ENCODE measurements around the gene TMEM178B. TPM values are rescaled to one million over a fixed set of nuclear protein-coding genes. Genes with fewer than 3 reads are reported as not detected.
A peak's percentile ranks its signal among the peaks of the same experiment; 100 is the strongest.

Gene TMEM178B
- total and polyA plus RNA-seq, 2 of the 4 experiments (the other 2 are of a cell fraction), result under 0.01 to 0.05 TPM

- Histone ChIP-seq H3K23ac (ENCODE audit: low read depth, low read length) (no peak overlapping the region), H2BK5ac (ENCODE audit: low read depth, low read length, poor library complexity, severe bottlenecking) (no peak overlapping the region), H3K36me3 (ENCODE audit: control insufficient read depth, insufficient read depth, low read length) (no peaks in the 10 kb centered on the region), H3K27ac (ENCODE audit: insufficient read depth, low read length) (no peak overlapping the region), H3K79me1 (ENCODE audit: low read depth in 1 of 2, low read length in 2 of 2) (no peaks in the 10 kb centered on the region; a peak in 1 of 4 replicates), H2BK20ac (ENCODE audit: low read depth, low read length) (no peak overlapping the region), H3K9me1 (ENCODE audit: insufficient read depth, low read length) (no peaks in the 10 kb centered on the region), H3K4me3 (ENCODE audit: insufficient read depth, low read depth, low read length) (no peak overlapping the region), H3K9ac (ENCODE audit: low read depth, low read length) (no peak overlapping the region), H3K4me2 (ENCODE audit: low read depth, low read length) (no peak overlapping the region), H4K8ac (ENCODE audit: low read depth in 2 of 2, low read length in 2 of 2) (no peak overlapping the region), H4K20me1 (ENCODE audit: insufficient read depth, low read length) (no peaks in the 10 kb centered on the region), H2AK5ac (ENCODE audit: low read depth, low read length) (no peak overlapping the region), H2BK15ac (ENCODE audit: low read depth, low read length) (no peak overlapping the region), H3K27me3 (ENCODE audit: control insufficient read depth, insufficient read depth, low read length) (no peaks in the 10 kb centered on the region), H4K91ac (ENCODE audit: insufficient read depth, low read depth, low read length) (no peak overlapping the region), H3K56ac (ENCODE audit: extremely low read depth, insufficient read depth, low read length) (no peak overlapping the region), H3K9me3 (ENCODE audit: control insufficient read depth, insufficient read depth, low read length) (peaks cover 4% of the 10 kb centered on the region), H3K4ac (ENCODE audit: low read depth, low read length) (no peak overlapping the region), H2AFZ (replicated peaks; ENCODE audit: low read length, poor library complexity) (no peak overlapping the region), H3K18ac (ENCODE audit: low read depth, low read length) (no peak overlapping the region), H2BK120ac (ENCODE audit: low read depth, low read length) (no peak overlapping the region), H2AK9ac (replicated peaks; ENCODE audit: low read depth, low read length, poor library complexity) (no peak overlapping the region), H3K14ac (replicated peaks; ENCODE audit: low read depth, low read length) (no peak overlapping the region), H4K5ac (ENCODE audit: low read depth, low read length) (no peak overlapping the region), H3K4me1 (ENCODE audit: control insufficient read depth, insufficient read depth, low read length) (no peaks in the 10 kb centered on the region)
- CTCF ChIA-PET, result no interaction called here
- dilution Hi-C loops (cut with HindIII; ENCODE audit: low sequenced_read_pairs, unreplicated experiment), result no loop called here
- POLR2A ChIA-PET (ENCODE audit: unreplicated experiment), result no interaction called here
- no TSS peak for BruUV-seq (replicated peaks)
- peak; percentile 8 for DNase-seq
- no peak for TF ChIP-seq MXI1 (IDR thresholded peaks at IDR 0.05; ENCODE audit: borderline replicate concordance, low read depth, low read length)
- no peak for TF ChIP-seq BHLHE40 (IDR thresholded peaks at IDR 0.05; ENCODE audit: low read depth, low read length)
- TF ChIP-seq ELK1 (IDR thresholded peaks at IDR 0.05; ENCODE audit: borderline replicate concordance, low read depth, low read length), result no peak
- TF ChIP-seq RCOR1 (IDR thresholded peaks at IDR 0.05; ENCODE audit: insufficient replicate concordance, low read length), result no peak
- no peak for TF ChIP-seq USF2 (IDR thresholded peaks at IDR 0.05; ENCODE audit: low read depth, low read length)
- no peak for TF ChIP-seq RFX5 (IDR thresholded peaks at IDR 0.05; ENCODE audit: low read depth, low read length)
- TF ChIP-seq MAZ (IDR thresholded peaks at IDR 0.05; ENCODE audit: borderline replicate concordance, low read depth, low read length), result no peak
- TF ChIP-seq CTCF (conservative IDR thresholded peaks at IDR 0.05; ENCODE audit: low read depth, low read length), result no peak
- no peak for TF ChIP-seq SMC3 (IDR thresholded peaks at IDR 0.05; ENCODE audit: low read depth, low read length)
- no peak for TF ChIP-seq POLR2A (IDR thresholded peaks at IDR 0.05; ENCODE audit: low read depth, low read length)
- no peak for TF ChIP-seq RAD21 (IDR thresholded peaks at IDR 0.05; ENCODE audit: low read length)
- no peak for TF ChIP-seq CHD1 (IDR thresholded peaks at IDR 0.05; ENCODE audit: low read depth, low read length)
- TF ChIP-seq CEBPB (IDR thresholded peaks at IDR 0.05; ENCODE audit: low read depth, low read length), result no peak
- no peak for TF ChIP-seq MAFK (IDR thresholded peaks at IDR 0.05; ENCODE audit: low read depth, low read length)
- in situ Hi-C loops (cut with MboI; ENCODE audit: low sequenced_read_pairs), result no loop called here
- WGBS, 2 experiments (ENCODE audit: extremely low coverage in 2 of 2, insufficient read length in 1 of 2), result 0 to 100% methylated on average over 1 of the region's 1 CpG
- ATAC-seq (ENCODE audit: low read depth), result no peak
- intact Hi-C loops (cut with micrococcal nuclease), result no loop called here
Observed at GRCh38 chr7:141354251-141354650, 280.4 kb downstream of the TMEM178B start.

All from IMR-90 (cell line).